Measurements from ENCODE around the gene IPO13.

IPO13 gene

GRCh38 chr1:44013949-44014348, 67.2 kb downstream of the IPO13 start:
- ATAC-seq: no peak

DNA sequence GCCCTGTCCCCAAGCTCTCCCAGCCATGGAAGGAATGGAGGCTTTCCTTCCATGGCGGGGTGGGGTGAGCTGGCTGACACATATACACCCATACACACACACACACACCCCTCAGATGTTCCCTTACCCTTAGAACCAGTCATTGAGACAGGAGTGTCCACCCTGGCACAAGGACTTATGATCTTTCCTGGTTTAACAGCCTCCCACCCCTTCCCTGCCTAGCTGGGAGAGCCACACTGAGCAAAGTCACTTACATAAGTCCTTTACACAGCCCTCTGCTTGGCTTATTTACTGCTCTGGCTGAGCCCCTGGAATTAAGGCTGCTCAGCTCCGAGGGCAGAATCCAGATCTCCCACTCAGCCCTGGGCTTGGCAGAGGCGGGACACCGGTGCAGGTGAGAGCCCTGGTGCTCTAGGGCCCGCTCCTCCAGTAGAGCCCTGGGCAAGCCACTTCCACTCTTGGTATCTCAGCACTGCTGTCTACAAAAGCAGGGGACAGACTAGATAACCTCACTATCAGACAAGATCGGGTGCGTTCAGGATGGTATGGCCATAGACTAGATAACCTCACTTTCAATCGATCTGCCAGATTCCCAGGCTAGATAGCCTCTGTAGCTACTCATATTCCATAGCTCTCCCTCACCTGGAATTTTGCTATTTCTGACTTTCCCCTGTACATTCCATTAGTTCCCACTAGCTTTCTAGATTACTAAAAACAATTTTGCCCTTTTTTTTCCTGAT, 67.8 kb downstream of the IPO13 start:
- no peak for ATAC-seq

GRCh38 chr1:44015206-44015605, 68.5 kb downstream of the IPO13 start:
- ATAC-seq: no peak

DNA sequence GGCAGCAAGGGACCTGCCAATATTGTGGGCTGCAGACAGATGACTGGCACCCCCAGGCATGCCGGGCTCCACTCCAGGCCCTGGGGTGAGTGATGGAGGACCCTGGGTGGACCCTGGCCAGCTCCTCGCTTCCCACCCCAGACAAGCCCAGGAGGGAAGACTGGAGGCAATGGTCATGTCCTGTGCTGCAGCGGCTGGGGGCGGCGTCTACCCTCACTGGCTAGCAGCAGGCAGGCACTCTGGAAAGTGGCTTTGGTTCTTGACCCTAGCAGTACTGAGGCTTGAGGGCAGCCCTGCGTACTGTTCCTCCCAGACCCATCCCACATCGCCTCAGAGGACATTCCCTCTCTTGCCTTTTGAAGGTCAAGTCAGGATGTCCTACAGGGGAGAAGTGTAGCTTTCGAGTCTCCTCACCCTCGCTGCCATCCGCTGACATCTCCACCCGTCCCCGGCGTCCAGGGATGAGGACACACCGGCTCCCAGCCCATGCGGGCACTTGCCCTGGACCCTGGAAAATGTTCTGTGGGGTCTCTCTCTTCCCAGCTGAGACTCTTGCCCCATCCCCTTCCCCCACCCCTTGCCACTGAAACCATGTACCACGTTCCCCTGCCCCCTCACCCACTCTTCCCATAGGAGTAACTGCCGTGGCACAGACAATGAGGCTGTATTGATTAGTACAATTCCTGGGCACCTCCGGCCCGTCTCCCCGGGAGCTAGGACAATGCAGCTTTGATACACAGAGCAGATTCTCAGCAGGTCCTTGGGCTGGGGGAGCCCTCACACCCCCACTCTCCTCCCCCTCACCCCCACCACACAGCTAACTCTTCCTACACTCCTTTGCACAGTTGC, 69.5 kb downstream of the IPO13 start:
- ATAC-seq: no peak

- no peak for ATAC-seq
These were observed 70.2 kb downstream of the IPO13 start for GRCh38 chr1:44016890-44017400.
